GM12878 (cell line): ENCODE measurements around the gene SLC35C1. TPM values are rescaled to one million over a fixed set of nuclear protein-coding genes. Genes with fewer than 3 reads are reported as not detected.

Experiments
- ATAC-seq: fragments of 200-7000 bp; cut with Tn5 transposase; 3 replicates; pipeline ENCODE4 v1.9.1; 2020; ENCODE audit warnings: mild to moderate bottlenecking, moderate library complexity
- BruUV-seq: library from RNA; stranded (reverse); fragments of 400-500 nt; replicated peaks from 2 replicates; lab custom pipeline; 2021; lab: Mats Ljungman, UMichigan
- CTCF ChIA-PET: fragments of 300-600 bp; sonication (Branson Sonifier 250); formaldehyde crosslinking; extraction: SDS; loops from one replicate; lab custom pipeline; 2021; ENCODE audit warnings: inconsistent platforms; lab: Yijun Ruan, JAX
- POLR2A ChIA-PET: fragments of 350-600 bp; formaldehyde crosslinking; extraction: SDS; loops from one replicate; lab custom pipeline; 2021; ENCODE audit warnings: inconsistent platforms; lab: Charles Lee
- RAD21 ChIA-PET: fragments of 300-600 bp; sonication (Branson Sonifier 250); formaldehyde crosslinking; loops from one replicate; lab custom pipeline; 2023; ENCODE audit warnings: antibody characterized with exemption; ENCODE audit not compliant: unreplicated experiment; lab: Charles Lee
- SMC1A ChIA-PET: fragments of 300-600 bp; sonication (Branson Sonifier 250); formaldehyde crosslinking; loops from one replicate; lab custom pipeline; 2023; ENCODE audit not compliant: unreplicated experiment, uncharacterized antibody; lab: Charles Lee
- DNase-seq: peaks from one replicate; pipeline ENCODE4 v3.0.0-alpha.2; 2011; ENCODE audit warnings: low read depth, low spot score
- FAIRE-seq: peaks from 3 replicates; lab custom pipeline; 2011; peaks lifted over from hg19 to GRCh38; lab: Jason Lieb, UNC
- H2AFZ ChIP-seq: 2 replicates; pipeline ENCODE4 v1.6.0; 2011; ENCODE audit warnings: low read depth, low read length, control low read depth; ENCODE audit not compliant: control insufficient read depth
- H3K27ac ChIP-seq: 2 replicates; pipeline ENCODE4 v1.5.1; 2011; ENCODE audit warnings: control low read depth; ENCODE audit not compliant: control insufficient read depth, insufficient read depth
- H3K27me3 ChIP-seq, 2 experiments: replicated peaks in 1 of 2; 2 replicates each; pipeline versions ENCODE4 v1.6.0 to v1.6.1; 2011; ENCODE audit warnings: low read length in 1 of 2; ENCODE audit not compliant: control insufficient read depth in 2 of 2, insufficient read depth in 2 of 2
- H3K36me3 ChIP-seq, 2 experiments: 2 replicates each; pipeline ENCODE4 v1.5.1; 2011; ENCODE audit warnings: low read length in 1 of 2; ENCODE audit not compliant: control insufficient read depth in 2 of 2, insufficient read depth in 2 of 2
- H3K4me1 ChIP-seq: 2 replicates; pipeline ENCODE4 v1.6.1; 2011; ENCODE audit warnings: mild to moderate bottlenecking, low read length, moderate library complexity, mixed read lengths; ENCODE audit not compliant: control insufficient read depth, insufficient read depth
- H3K4me2 ChIP-seq: 2 replicates; pipeline ENCODE4 v1.6.0; 2011; ENCODE audit warnings: control low read depth; ENCODE audit not compliant: control insufficient read depth, insufficient read depth
- H3K4me3 ChIP-seq: fragments of 200-600 bp; sonication (generic); 2 replicates; pipeline ENCODE4 v1.5.1; 2016
- H3K79me2 ChIP-seq: 2 replicates; pipeline ENCODE4 v1.6.0; 2011; ENCODE audit warnings: low read length; ENCODE audit not compliant: control insufficient read depth, insufficient read depth
- H3K9ac ChIP-seq: 2 replicates; pipeline ENCODE4 v1.8.0; 2011; ENCODE audit warnings: low read length, control low read depth, mixed read lengths; ENCODE audit not compliant: control insufficient read depth, insufficient read depth
- H3K9me3 ChIP-seq: replicated peaks from 3 replicates; pipeline ENCODE4 v1.5.1; 2011; ENCODE audit warnings: mild to moderate bottlenecking, low read length; ENCODE audit not compliant: control insufficient read depth, insufficient read depth
- H4K20me1 ChIP-seq: 2 replicates; pipeline ENCODE4 v1.6.0; 2011; ENCODE audit not compliant: control insufficient read depth, insufficient read depth
- NR2C2 ChIP-seq: IDR thresholded peaks from 2 replicates; pipeline ENCODE4 v1.6.1; 2011; ENCODE audit warnings: borderline replicate concordance, low read depth; ENCODE audit not compliant: control insufficient read depth, insufficient read length
- WGBS: methylation state at CpG from one replicate; pipeline ENCODE4 v1.1.6; 2016; ENCODE audit warnings: low lambda C conversion rate; ENCODE audit not compliant: insufficient replicate concordance, insufficient coverage; ENCODE audit errors: missing lambda C conversion rate; 5-methylcytosine and 5-hydroxymethylcytosine counted together
- in situ Hi-C: fragments of 300-500 bp; cut with MboI; formaldehyde crosslinking; loops from 9 replicates; pipeline ENCODE4 v1.14.3; 2018; ENCODE audit warnings: mixed read lengths
- intact Hi-C: fragments of 100-400 bp; cut with micrococcal nuclease; formaldehyde crosslinking; loops from one replicate; pipeline ENCODE4 v1.14.2; 2022; ENCODE audit not compliant: unreplicated experiment
- polyA plus RNA-seq, 11 experiments: library from polyadenylated mRNA; depleted of rRNA in 4 of 11; unstranded in 6 of 11; stranded (reverse) in 5 of 11; fragments of >200 nt; fragmentation: Nextera tagmentation in 4 of 11; fragmentation: Illumina TruSeq in 1 of 11; extraction: Ambion mirVana in 4 of 11; extraction: Trizol in 1 of 11; gene quantifications; 1 replicate in 1 of 11; 2 replicates in 10 of 11; pipeline versions ENCODE4 v1.2.1 to v1.2.3, GENCODE V29; 2011 to 2016; ENCODE audit warnings: inconsistent platforms in 2 of 11, missing spikeins in 2 of 11, low read depth in 1 of 11
- total RNA-seq, 4 experiments: library from RNA; depleted of rRNA in 3 of 4; stranded (reverse); fragments of >200 nt in 3 of 4; fragmentation: Illumina TruSeq in 1 of 4; extraction: Trizol in 1 of 4; gene quantifications; 2 replicates each; pipeline versions ENCODE4 v1.2.1 to v1.2.3, GENCODE V29; 2013 to 2021
- TF ChIP-seq, protein P1 (sequence below): fragments of 150-350 bp; IDR thresholded peaks from 2 replicates; pipeline ENCODE4 v1.6.1; 2016; ENCODE audit warnings: low read depth, low read length

Gene SLC35C1
- total and polyA plus RNA-seq, 10 of the 15 experiments (the other 5 are each of a cell fraction or from before 2014, with no cell fraction given): 0.55 to 9.7 (median 4.3) TPM

DNA sequence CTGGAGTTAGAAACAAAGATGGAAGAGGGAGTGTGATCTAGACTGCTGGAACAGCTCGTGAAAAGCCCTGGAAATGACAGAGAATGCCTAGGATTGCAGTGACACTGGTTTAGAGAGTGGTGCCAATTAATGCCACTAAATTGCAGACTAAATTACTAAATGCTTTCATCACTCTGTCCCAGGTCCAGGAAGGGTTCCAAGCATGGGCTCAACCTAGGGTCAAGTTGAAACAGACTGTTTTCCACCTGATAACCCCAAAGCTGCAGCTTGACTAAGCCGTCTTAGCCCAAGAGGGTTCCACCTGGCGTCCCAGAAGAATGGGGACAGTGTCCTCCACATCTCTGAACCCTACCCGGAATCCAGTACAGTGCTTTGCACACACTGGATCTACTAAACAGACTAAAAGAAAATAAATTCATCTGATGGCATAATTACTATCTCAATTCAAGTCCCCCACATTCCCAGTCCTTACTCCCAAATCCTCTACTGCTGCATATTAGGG lies 41.3 kb downstream of the SLC35C1 start:
- no peak for ATAC-seq
- DNase-seq: no peak
- Histone ChIP-seq H4K20me1 (peaks cover 2% of the 10 kb centered on the region; the same call in 1 of the 2 replicates), H3K4me3 (no peak overlapping the region; the same call in 1 of the 2 replicates), H3K4me1 (peaks cover 2% of the 10 kb centered on the region; the same call in 1 of the 2 replicates), H3K27ac (no peak overlapping the region), H2AFZ (peak overlapping the region; percentile 91; the same call in 1 of the 2 replicates), H3K4me2 (peak overlapping the region; percentile 84), H3K79me2 (peaks cover 5% of the 10 kb centered on the region), H3K9ac (no peak overlapping the region), H3K27me3 (no peaks in the 10 kb centered on the region), H3K9me3 (no peaks in the 10 kb centered on the region), H3K36me3 (no peaks in the 10 kb centered on the region)
- ChIA-PET POLR2A (interaction anchor here (0.6 to 2.7 kb wide), 10 partner anchors 11 to 432 kb away, joined by 3 to 27 read pairs (median 4); partner anchors contain the start of genes PEX16 and SLC35C1), RAD21 (interaction anchor here (0.6 to 2.7 kb wide), 11 partner anchors 9 to 160 kb away, joined by 3 to 23 read pairs (median 6); partner anchors contain the start of genes PEX16 and SLC35C1), SMC1A (interaction anchor here (0.6 to 2.9 kb wide), 9 partner anchors 9 to 269 kb away, joined by 3 to 17 read pairs (median 4); partner anchors contain the start of gene PEX16), CTCF (interaction anchor here (0.5 to 6.4 kb wide), 10 partner anchors 22 to 463 kb away, joined by 3 to 36 read pairs (median 4); no protein-coding TSS in a partner anchor)
- intact Hi-C loops: loop anchor here (2.0 to 10.0 kb wide), 3 partner anchors 71 to 279 kb away; partner anchors contain the start of genes PEX16 and PHF21A
- no peak for FAIRE-seq
- no TSS peak for BruUV-seq
- TF ChIP-seq, protein P1, sequence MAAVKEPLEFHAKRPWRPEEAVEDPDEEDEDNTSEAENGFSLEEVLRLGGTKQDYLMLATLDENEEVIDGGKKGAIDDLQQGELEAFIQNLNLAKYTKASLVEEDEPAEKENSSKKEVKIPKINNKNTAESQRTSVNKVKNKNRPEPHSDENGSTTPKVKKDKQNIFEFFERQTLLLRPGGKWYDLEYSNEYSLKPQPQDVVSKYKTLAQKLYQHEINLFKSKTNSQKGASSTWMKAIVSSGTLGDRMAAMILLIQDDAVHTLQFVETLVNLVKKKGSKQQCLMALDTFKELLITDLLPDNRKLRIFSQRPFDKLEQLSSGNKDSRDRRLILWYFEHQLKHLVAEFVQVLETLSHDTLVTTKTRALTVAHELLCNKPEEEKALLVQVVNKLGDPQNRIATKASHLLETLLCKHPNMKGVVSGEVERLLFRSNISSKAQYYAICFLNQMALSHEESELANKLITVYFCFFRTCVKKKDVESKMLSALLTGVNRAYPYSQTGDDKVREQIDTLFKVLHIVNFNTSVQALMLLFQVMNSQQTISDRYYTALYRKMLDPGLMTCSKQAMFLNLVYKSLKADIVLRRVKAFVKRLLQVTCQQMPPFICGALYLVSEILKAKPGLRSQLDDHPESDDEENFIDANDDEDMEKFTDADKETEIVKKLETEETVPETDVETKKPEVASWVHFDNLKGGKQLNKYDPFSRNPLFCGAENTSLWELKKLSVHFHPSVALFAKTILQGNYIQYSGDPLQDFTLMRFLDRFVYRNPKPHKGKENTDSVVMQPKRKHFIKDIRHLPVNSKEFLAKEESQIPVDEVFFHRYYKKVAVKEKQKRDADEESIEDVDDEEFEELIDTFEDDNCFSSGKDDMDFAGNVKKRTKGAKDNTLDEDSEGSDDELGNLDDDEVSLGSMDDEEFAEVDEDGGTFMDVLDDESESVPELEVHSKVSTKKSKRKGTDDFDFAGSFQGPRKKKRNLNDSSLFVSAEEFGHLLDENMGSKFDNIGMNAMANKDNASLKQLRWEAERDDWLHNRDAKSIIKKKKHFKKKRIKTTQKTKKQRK: no peak
- TF ChIP-seq NR2C2: no peak
- 65% methylated on average over 3 of the region's 4 CpGs for WGBS
- in situ Hi-C loops: no loop called here
